GM12874 (cell line): Measurements from ENCODE around the gene PIK3CD.

Experiments used
- CTCF ChIP-seq: IDR thresholded peaks from 2 replicates; pipeline ENCODE4 v1.5.1; 2011; ENCODE audit warnings: low read depth, mild to moderate bottlenecking, control low read depth, low read length, moderate library complexity; ENCODE audit not compliant: insufficient read depth

The PIK3CD gene

GRCh38 chr1:9605946-9606455 is 45.5 kb upstream of the PIK3CD start:
- no peak for TF ChIP-seq CTCF

- TF ChIP-seq CTCF: no peak
These were observed 45.1 kb upstream of the PIK3CD start for GRCh38 chr1:9606458-9606857.

GRCh38 chr1:9606948-9607347 is 44.6 kb upstream of the PIK3CD start:
- no peak for TF ChIP-seq CTCF

GRCh38 chr1:9607352-9607751 is 44.2 kb upstream of the PIK3CD start:
- TF ChIP-seq CTCF: no peak

- no peak for TF ChIP-seq CTCF
These were observed 41.5 kb upstream of the PIK3CD start for GRCh38 chr1:9609998-9610397.

GRCh38 chr1:9610548-9610947 is 41.0 kb upstream of the PIK3CD start:
- no peak for TF ChIP-seq CTCF

GRCh38 chr1:9611716-9612115 is 39.8 kb upstream of the PIK3CD start:
- TF ChIP-seq CTCF: no peak
